Naive thymus-derived CD4-positive, alpha-beta T cell (primary cell): ENCODE data around the gene ROBO4. TPM values are rescaled to one million over a fixed set of nuclear protein-coding genes. Genes with fewer than 3 reads are reported as not detected.
A peak's percentile ranks its signal among the peaks of the same experiment; 100 is the strongest.

Source experiments
- ATAC-seq: fragments of 150-1000 bp; cut with Tn5 transposase; 2 replicates; pipeline ENCODE4 v1.10.0; 2021; ENCODE audit warnings: mild to moderate bottlenecking, moderate library complexity
- CTCF ChIA-PET: fragments of 350-600 bp; sonication (Branson Sonifier 250); formaldehyde crosslinking; loops from one replicate; lab custom pipeline; 2021; ENCODE audit warnings: antibody characterized with exemption; lab: Charles Lee
- POLR2A ChIA-PET: fragments of 350-600 bp; sonication (Branson Sonifier 250); formaldehyde crosslinking; loops from one replicate; lab custom pipeline; 2021; ENCODE audit warnings: antibody characterized with exemption, inconsistent platforms; lab: Charles Lee
- DNase-seq, 9 donors: peaks; one replicate each; pipeline versions ENCODE4 v3.0.0 to v3.0.0-alpha.2; 2020 to 2022; ENCODE audit warnings: mixed read lengths in 1 of 9
- H3K27ac ChIP-seq: one replicate; pipeline ENCODE4 v1.7.0; 2013; ENCODE audit warnings: mild to moderate bottlenecking, low read depth, low read length, moderate library complexity
- H3K27me3 ChIP-seq, 2 donors: one replicate each; pipeline ENCODE4 v1.7.0; 2013; ENCODE audit warnings: low read length in 2 of 2, mild to moderate bottlenecking in 2 of 2, moderate library complexity in 2 of 2; ENCODE audit not compliant: control insufficient read depth in 2 of 2, insufficient read depth in 2 of 2
- H3K36me3 ChIP-seq, 3 experiments: 1 replicate in 2 of 3; 2 replicates in 1 of 3; pipeline ENCODE4 v1.7.0; 2013; ENCODE audit warnings: low read length in 3 of 3, mild to moderate bottlenecking in 3 of 3, moderate library complexity in 1 of 3; ENCODE audit not compliant: insufficient read depth in 3 of 3, control insufficient read depth in 2 of 3
- H3K4me1 ChIP-seq, 2 donors: one replicate each; pipeline ENCODE4 v1.7.0; 2013; ENCODE audit warnings: low read length in 2 of 2, mild to moderate bottlenecking in 2 of 2, moderate library complexity in 1 of 2; ENCODE audit not compliant: control insufficient read depth in 2 of 2, insufficient read depth in 2 of 2
- H3K4me3 ChIP-seq: 2 replicates; pipeline ENCODE4 v1.7.0; 2013; ENCODE audit warnings: mild to moderate bottlenecking, low read length
- H3K9me3 ChIP-seq, 3 experiments: 1 replicate in 2 of 3; 2 replicates in 1 of 3; pipeline ENCODE4 v1.7.0; 2013; ENCODE audit warnings: low read length in 3 of 3; ENCODE audit not compliant: control insufficient read depth in 2 of 3
- H3K27ac Mint-ChIP-seq, 9 donors: one replicate each; pipeline ENCODE4 v1.8.0; 2020 to 2022; ENCODE audit warnings: mixed read lengths in 9 of 9, mild to moderate bottlenecking in 8 of 9, moderate library complexity in 5 of 9, inconsistent platforms in 2 of 9
- H3K27me3 Mint-ChIP-seq, 5 donors: one replicate each; pipeline ENCODE4 v1.8.0; 2021 to 2022; ENCODE audit warnings: mixed read lengths in 5 of 5, mild to moderate bottlenecking in 1 of 5
- H3K36me3 Mint-ChIP-seq, 5 donors: one replicate each; pipeline ENCODE4 v1.8.0; 2020 to 2022; ENCODE audit warnings: mixed read lengths in 5 of 5, mild to moderate bottlenecking in 3 of 5, inconsistent platforms in 1 of 5
- H3K4me1 Mint-ChIP-seq, 7 donors: one replicate each; pipeline ENCODE4 v1.8.0; 2020 to 2022; ENCODE audit warnings: mixed read lengths in 7 of 7, mild to moderate bottlenecking in 3 of 7, inconsistent platforms in 1 of 7
- H3K4me3 Mint-ChIP-seq, 10 donors: one replicate each; pipeline ENCODE4 v1.8.0; 2020 to 2022; ENCODE audit warnings: mild to moderate bottlenecking in 10 of 10, mixed read lengths in 10 of 10, moderate library complexity in 6 of 10, inconsistent platforms in 2 of 10
- H3K9me3 Mint-ChIP-seq, 11 donors: one replicate each; pipeline ENCODE4 v1.8.0; 2020 to 2022; ENCODE audit warnings: mixed read lengths in 11 of 11, mild to moderate bottlenecking in 4 of 11, inconsistent platforms in 1 of 11, moderate library complexity in 1 of 11
- intact Hi-C, 2 donors: fragments of 100-400 bp; cut with micrococcal nuclease; formaldehyde crosslinking; loops; one replicate each; pipeline ENCODE4 v1.15.1; 2023
- polyA plus RNA-seq, 2 donors: library from polyadenylated mRNA; unstranded; fragments of 300-500 nt; fragmentation: Illumina TruSeq; gene quantifications; one replicate each; pipeline ENCODE4 v1.2.3, GENCODE V29; 2021
- total RNA-seq, 6 experiments: library from RNA in 5 of 6; stranded (reverse) in 5 of 6; gene quantifications; 1 replicate in 5 of 6; 2 replicates in 1 of 6; pipeline ENCODE4 v1.2.3 and lab custom pipeline; 2021 to 2026

The ROBO4 gene
- total and polyA plus RNA-seq, 7 experiments from 2014 or later = 0.04 to 0.29 (median 0.19) TPM; not detected in 4

DNA sequence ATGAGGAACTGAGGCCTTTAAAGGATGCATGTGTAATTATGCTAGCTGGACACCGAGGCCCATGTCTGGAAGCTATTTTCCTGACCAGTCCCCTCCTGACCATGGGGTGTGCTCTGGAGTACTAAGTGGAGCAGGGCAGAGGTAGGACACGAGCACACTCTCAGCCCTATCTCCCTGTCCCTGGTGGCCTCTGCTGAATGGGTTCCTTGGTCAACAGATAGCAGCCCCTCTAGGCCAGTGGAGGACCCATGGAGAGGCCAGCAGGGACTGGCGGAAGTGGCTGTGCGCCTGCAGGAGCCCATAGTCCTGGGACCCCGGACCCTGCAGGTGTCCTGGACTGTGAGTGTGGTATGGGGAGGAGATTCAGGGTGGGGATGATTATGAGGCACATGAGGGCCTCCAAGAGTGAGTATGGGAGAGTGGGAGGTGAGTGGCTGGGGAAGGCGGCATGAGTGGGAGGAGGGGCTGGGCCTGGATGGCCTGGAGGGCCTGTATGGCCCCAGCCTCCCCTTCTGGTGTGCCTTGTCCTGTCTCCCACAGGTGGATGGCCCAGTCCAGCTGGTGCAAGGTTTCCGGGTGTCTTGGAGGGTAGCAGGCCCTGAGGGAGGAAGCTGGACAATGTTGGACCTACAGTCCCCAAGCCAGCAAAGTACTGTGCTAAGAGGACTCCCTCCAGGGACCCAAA, 23.0 kb downstream of the ROBO4 start:
- Histone ChIP-seq H3K27ac (no peak overlapping the region), H3K9me3 (no peaks in the 10 kb centered on the region), H3K27me3 (peaks cover 0 to 10% of the 10 kb centered on the region in 2 donors), H3K4me3 (no peak overlapping the region), H3K4me1 (peaks cover 7 to 9% of the 10 kb centered on the region in 2 donors), H3K36me3 (no peaks in the 10 kb centered on the region)
- Mint-ChIP-seq H3K36me3 (no peaks in the 10 kb centered on the region), H3K27me3 (peaks cover 29 to 63% (median 46%) of the 10 kb centered on the region in 5 donors), H3K4me1 (peaks cover 11 to 34% (median 22%) of the 10 kb centered on the region in 7 donors), H3K9me3 (peaks cover 0 to 2% (median 0%) of the 10 kb centered on the region in 11 donors), H3K27ac (peak overlapping the region in 1 of 9 donors; percentile 9), H3K4me3 (peak overlapping the region in 7 of 10 donors; percentile 32 to 93 (median 66))
- intact Hi-C loops = loop anchor here (5.0 kb wide), 4 partner anchors 48 to 1132 kb away; partner anchors contain the start of genes HYLS1 (in 1 of the 2) and ZNF202 (in 1 of the 2)
- DNase-seq = no peak
- POLR2A ChIA-PET = no interaction called here
- CTCF ChIA-PET = interaction anchor here (0.6 kb wide), 1 partner anchor 93 kb away, joined by 3 read pairs; no protein-coding TSS in a partner anchor
- no peak for ATAC-seq

DNA sequence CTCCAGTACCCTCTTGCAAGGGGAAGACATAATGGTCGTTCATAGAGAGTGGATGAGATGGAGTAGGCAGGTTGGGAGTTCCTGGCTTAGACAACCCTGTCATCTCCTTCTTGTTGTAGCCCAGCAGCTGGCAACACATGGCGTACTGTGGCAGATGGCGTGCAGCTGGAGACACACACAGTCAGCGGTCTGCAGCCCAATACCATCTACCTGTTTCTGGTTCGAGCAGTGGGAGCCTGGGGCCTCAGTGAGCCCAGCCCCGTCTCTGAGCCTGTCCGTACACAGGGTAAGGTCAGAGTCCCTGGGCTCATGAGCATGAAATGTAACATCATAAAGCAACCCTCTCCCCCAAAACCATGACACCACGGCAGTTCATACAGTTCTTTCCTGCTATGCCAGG, 23.7 kb downstream of the ROBO4 start:
- H3K4me1 Mint-ChIP-seq = peaks cover 11 to 35% (median 25%) of the 10 kb centered on the region in 7 donors
- Histone ChIP-seq H3K27me3 (peaks cover 0 to 17% of the 10 kb centered on the region in 2 donors), H3K4me1 (peaks cover 7 to 12% of the 10 kb centered on the region in 2 donors), H3K4me3 (no peak overlapping the region), H3K9me3 (no peaks in the 10 kb centered on the region), H3K36me3 (no peaks in the 10 kb centered on the region), H3K27ac (no peak overlapping the region)
- no peaks in the 10 kb centered on the region for H3K36me3 Mint-ChIP-seq
- no peak for ATAC-seq
- intact Hi-C loops = no loop called here
- ChIA-PET POLR2A (no interaction called here), CTCF (no interaction called here)
- H3K4me3 Mint-ChIP-seq = peak overlapping the region in 2 of 10 donors; percentile 31 to 61
- H3K27ac Mint-ChIP-seq = no peak overlapping the region
- DNase-seq = no peak
- peaks cover 0 to 2% (median 0%) of the 10 kb centered on the region in 11 donors for H3K9me3 Mint-ChIP-seq
- H3K27me3 Mint-ChIP-seq = peaks cover 34 to 71% (median 53%) of the 10 kb centered on the region in 5 donors

DNA sequence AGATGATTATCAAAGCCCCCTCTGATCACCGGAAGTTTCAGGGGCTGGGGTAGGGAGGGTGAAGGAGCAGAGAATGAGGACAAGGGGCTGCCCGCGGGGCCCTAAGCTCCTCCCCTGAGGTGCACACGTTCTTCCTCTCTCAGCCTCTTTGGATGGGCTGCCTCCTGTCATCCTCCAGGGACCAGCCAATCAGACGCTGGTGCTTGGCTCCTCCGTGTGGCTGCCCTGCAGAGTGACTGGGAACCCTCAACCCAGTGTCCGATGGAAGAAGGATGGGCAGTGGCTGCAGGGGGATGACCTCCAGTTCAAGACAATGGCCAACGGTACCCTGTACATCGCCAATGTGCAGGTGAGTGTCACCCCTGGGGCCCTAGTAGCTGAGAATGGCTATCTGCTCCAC, 24.9 kb downstream of the ROBO4 start:
- H3K4me3 ChIP-seq = no peak overlapping the region
- no peak overlapping the region for H3K27ac ChIP-seq
- Mint-ChIP-seq H3K4me3 (no peak overlapping the region), H3K4me1 (peaks cover 18 to 34% (median 28%) of the 10 kb centered on the region in 7 donors), H3K9me3 (peaks cover 0 to 4% (median 0%) of the 10 kb centered on the region in 11 donors), H3K27ac (no peak overlapping the region), H3K36me3 (no peaks in the 10 kb centered on the region), H3K27me3 (peaks cover 46 to 83% (median 65%) of the 10 kb centered on the region in 5 donors)
- CTCF ChIA-PET = no interaction called here
- intact Hi-C loops = no loop called here
- ATAC-seq (no peak), DNase-seq (no peak)
- H3K36me3 ChIP-seq = no peaks in the 10 kb centered on the region
- peaks cover 5 to 27% of the 10 kb centered on the region in 2 donors for H3K27me3 ChIP-seq
- H3K4me1 ChIP-seq = peaks cover 7 to 20% of the 10 kb centered on the region in 2 donors
- POLR2A ChIA-PET = no interaction called here
- H3K9me3 ChIP-seq = no peaks in the 10 kb centered on the region

DNA sequence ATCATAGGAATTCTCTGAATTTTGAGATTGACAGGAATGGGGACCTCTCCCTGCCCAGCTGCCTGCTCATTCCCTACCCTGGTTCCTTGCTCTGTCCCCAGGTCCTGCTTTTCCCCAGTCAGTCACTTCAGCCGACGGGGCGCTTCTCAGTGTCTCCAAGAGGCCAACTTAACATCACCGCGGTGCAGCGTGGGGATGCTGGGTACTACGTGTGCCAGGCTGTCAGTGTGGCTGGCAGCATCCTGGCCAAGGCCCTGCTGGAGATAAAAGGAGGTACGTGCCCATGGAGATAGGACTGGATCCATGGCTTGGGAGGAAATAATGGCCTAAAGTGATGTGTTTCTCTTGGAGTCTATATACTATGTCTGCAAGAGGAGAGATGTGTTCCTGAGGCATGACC, 25.4 kb downstream of the ROBO4 start:
- no peak overlapping the region for H3K4me3 Mint-ChIP-seq

DNA sequence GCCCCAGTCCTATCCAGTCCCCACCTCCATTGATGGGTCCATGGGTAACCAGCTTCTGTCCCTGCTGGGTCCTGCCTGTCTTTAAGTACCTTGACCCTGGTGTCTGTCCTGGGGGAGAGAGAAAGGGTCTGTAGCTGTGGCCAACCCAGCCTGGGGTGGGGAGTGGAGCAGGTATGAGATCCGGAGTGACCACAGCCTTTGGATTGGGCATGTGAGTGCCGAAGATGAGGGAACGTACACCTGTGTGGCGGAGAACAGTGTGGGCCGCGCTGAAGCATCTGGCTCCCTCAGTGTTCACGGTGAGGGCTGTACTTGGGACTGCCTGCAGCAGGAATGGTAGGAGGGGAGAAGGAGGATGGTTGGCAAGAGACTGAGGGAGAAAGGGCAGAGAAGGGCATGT, 27.2 kb downstream of the ROBO4 start:
- Mint-ChIP-seq H3K4me3 (no peak overlapping the region), H3K27me3 (peaks cover 62 to 97% (median 80%) of the 10 kb centered on the region in 5 donors), H3K27ac (peak overlapping the region in 1 of 9 donors; percentile 44), H3K9me3 (peaks cover 0 to 5% (median 0%) of the 10 kb centered on the region in 11 donors), H3K36me3 (peaks cover 0 to 4% (median 0%) of the 10 kb centered on the region in 5 donors), H3K4me1 (peaks cover 8 to 43% (median 32%) of the 10 kb centered on the region in 7 donors)
- CTCF ChIA-PET = interaction anchor here (0.7 kb wide), 1 partner anchor 13 kb away, joined by 3 read pairs; no protein-coding TSS in a partner anchor
- Histone ChIP-seq H3K9me3 (no peaks in the 10 kb centered on the region), H3K27ac (no peak overlapping the region), H3K4me1 (peaks cover 5 to 23% of the 10 kb centered on the region in 2 donors), H3K27me3 (peaks cover 18 to 45% of the 10 kb centered on the region in 2 donors), H3K4me3 (no peak overlapping the region), H3K36me3 (no peaks in the 10 kb centered on the region)
- POLR2A ChIA-PET = interaction anchor here (1.2 kb wide), 1 partner anchor 74 kb away, joined by 3 read pairs; no protein-coding TSS in a partner anchor
- intact Hi-C loops = no loop called here
- ATAC-seq = no peak
- no peak for DNase-seq

More for the DNA sequence above, 25.4 kb downstream of the ROBO4 start:
- no peak for DNase-seq
- Histone ChIP-seq H3K4me3 (no peak overlapping the region), H3K36me3 (no peaks in the 10 kb centered on the region), H3K9me3 (no peaks in the 10 kb centered on the region), H3K27me3 (peaks cover 7 to 31% of the 10 kb centered on the region in 2 donors), H3K4me1 (peaks cover 7 to 18% of the 10 kb centered on the region in 2 donors), H3K27ac (no peak overlapping the region)
- ChIA-PET CTCF (no interaction called here), POLR2A (no interaction called here)
- Mint-ChIP-seq H3K4me1 (peaks cover 18 to 33% (median 28%) of the 10 kb centered on the region in 7 donors), H3K9me3 (peaks cover 0 to 4% (median 0%) of the 10 kb centered on the region in 11 donors), H3K27ac (no peak overlapping the region), H3K27me3 (peaks cover 51 to 85% (median 70%) of the 10 kb centered on the region in 5 donors), H3K36me3 (peaks cover 0 to 1% (median 0%) of the 10 kb centered on the region in 5 donors)
- intact Hi-C loops = no loop called here
- no peak for ATAC-seq

DNA sequence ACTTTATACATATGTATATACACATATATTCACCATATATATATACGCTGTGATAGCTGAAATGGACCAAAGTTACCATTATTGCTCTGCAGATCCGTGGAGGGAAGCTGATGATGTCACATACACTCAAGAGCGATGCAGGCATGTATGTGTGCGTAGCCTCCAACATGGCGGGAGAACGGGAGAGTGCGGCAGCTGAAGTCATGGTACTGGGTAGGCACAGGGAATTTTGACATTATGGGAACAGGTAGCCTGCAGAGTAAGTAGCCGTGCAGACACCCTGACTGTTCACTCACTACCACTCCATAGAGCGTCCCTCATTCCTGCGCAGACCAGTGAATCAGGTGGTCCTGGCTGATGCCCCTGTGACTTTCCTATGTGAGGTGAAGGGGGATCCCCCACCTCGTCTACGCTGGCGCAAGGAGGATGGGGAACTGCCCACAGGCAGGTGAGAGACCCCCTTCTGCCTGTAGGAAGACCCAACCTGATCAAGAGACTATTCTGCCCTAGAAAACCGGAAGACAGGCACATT, 27.7 kb downstream of the ROBO4 start:
- H3K4me3 Mint-ChIP-seq = peak overlapping the region in 3 of 10 donors; percentile 22 to 61 (median 27)
- H3K27ac Mint-ChIP-seq = no peak overlapping the region
- Histone ChIP-seq H3K27ac (no peak overlapping the region), H3K4me1 (peaks cover 5 to 25% of the 10 kb centered on the region in 2 donors), H3K9me3 (no peaks in the 10 kb centered on the region), H3K36me3 (no peaks in the 10 kb centered on the region), H3K27me3 (peaks cover 20 to 47% of the 10 kb centered on the region in 2 donors), H3K4me3 (no peak overlapping the region)
- DNase-seq (no peak), ATAC-seq (no peak)
- intact Hi-C loops = loop anchor here in 1 of 2 donors (5.0 kb wide), 1 partner anchor 292 kb away; the partner anchor contains the start of gene PKNOX2
- CTCF ChIA-PET = interaction anchor here (0.7 kb wide), 1 partner anchor 13 kb away, joined by 3 read pairs; no protein-coding TSS in a partner anchor
- POLR2A ChIA-PET = no interaction called here
- peaks cover 0 to 4% (median 0%) of the 10 kb centered on the region in 5 donors for H3K36me3 Mint-ChIP-seq
- H3K9me3 Mint-ChIP-seq = peaks cover 0 to 5% (median 0%) of the 10 kb centered on the region in 11 donors
- H3K27me3 Mint-ChIP-seq = peaks cover 62 to 95% (median 82%) of the 10 kb centered on the region in 5 donors
- H3K4me1 Mint-ChIP-seq = peaks cover 7 to 47% (median 31%) of the 10 kb centered on the region in 7 donors
